HuH-7 (cell line): ENCODE results near the gene SLC38A2.
"Not testable (repeated sequence)": the region's sequence is repeated elsewhere in the genome, so short reads cannot be mapped to it uniquely, and the experiment has no call there.

Source experiments
- DNase-seq: peaks from one replicate; pipeline ENCODE4 v3.0.0; 2011; ENCODE audit warnings: low spot score

Gene SLC38A2

GRCh38 chr12:46360908-46361666, 11.5 kb downstream of the SLC38A2 start:
- no peak for DNase-seq

- no peak for DNase-seq
Measured at GRCh38 chr12:46360370-46360769, 12.2 kb downstream of the SLC38A2 start.

GRCh38 chr12:46359667-46360280, 12.8 kb downstream of the SLC38A2 start:
- DNase-seq, result no peak

GRCh38 chr12:46358791-46359666, 13.5 kb downstream of the SLC38A2 start:
- DNase-seq, result no peak

- DNase-seq, result no peak
Measured at GRCh38 chr12:46358325-46358700, 14.3 kb downstream of the SLC38A2 start.

- DNase-seq, result no peak
Measured at GRCh38 chr12:46357438-46358324, 14.9 kb downstream of the SLC38A2 start.

- DNase-seq, result no peak
Measured at GRCh38 chr12:46356655-46357437, 15.7 kb downstream of the SLC38A2 start.

GRCh38 chr12:46354802-46355199, 17.8 kb downstream of the SLC38A2 start:
- no peak for DNase-seq

GRCh38 chr12:46354111-46354801, 18.3 kb downstream of the SLC38A2 start:
- no peak for DNase-seq

- no peak for DNase-seq
Measured at GRCh38 chr12:46351886-46352650, 20.5 kb downstream of the SLC38A2 start.

- DNase-seq, result no peak
Measured at GRCh38 chr12:46351138-46351537, 21.4 kb downstream of the SLC38A2 start.

- DNase-seq, result no peak
Measured at GRCh38 chr12:46349253-46349652, 23.3 kb downstream of the SLC38A2 start.

GRCh38 chr12:46343118-46343852, 29.3 kb downstream of the SLC38A2 start:
- DNase-seq, result no peak

- DNase-seq, result no peak
Measured at GRCh38 chr12:46342562-46343033, 30.0 kb downstream of the SLC38A2 start.

- DNase-seq, result no peak
Measured at GRCh38 chr12:46339051-46339450, 33.5 kb downstream of the SLC38A2 start.

- DNase-seq, result no peak
Measured at GRCh38 chr12:46332260-46332659, 40.3 kb downstream of the SLC38A2 start.

- not testable (repeated sequence) for DNase-seq
Measured at GRCh38 chr12:46325075-46325474, 47.5 kb downstream of the SLC38A2 start.

- no peak for DNase-seq
Measured at GRCh38 chr12:46320731-46321130, 51.8 kb downstream of the SLC38A2 start.

- no peak for DNase-seq
Measured at GRCh38 chr12:46318037-46318436, 54.5 kb downstream of the SLC38A2 start.
